Subcutaneous adipose tissue (tissue), 4 donors: ENCODE data around the gene SSH2. TPM values are rescaled to one million over a fixed set of nuclear protein-coding genes. Genes with fewer than 3 reads are reported as not detected.

ENCODE experiments used
- CTCF ChIP-seq: fragments of 450-650 bp; IDR thresholded peaks from one replicate; pipeline ENCODE4 v1.5.1; 2016; ENCODE audit warnings: low read depth, mild to moderate bottlenecking, control low read depth, antibody characterized with exemption, moderate library complexity
- total RNA-seq, 4 donors: library from RNA; depleted of rRNA; stranded (reverse); fragments of >200 nt; gene quantifications; one replicate each; pipeline ENCODE4 v1.1.0, GENCODE V29; 2016

Gene SSH2
- total RNA-seq, 4 donors from 2014 or later: 51.8 to 70.6 (median 61.4) TPM

DNA sequence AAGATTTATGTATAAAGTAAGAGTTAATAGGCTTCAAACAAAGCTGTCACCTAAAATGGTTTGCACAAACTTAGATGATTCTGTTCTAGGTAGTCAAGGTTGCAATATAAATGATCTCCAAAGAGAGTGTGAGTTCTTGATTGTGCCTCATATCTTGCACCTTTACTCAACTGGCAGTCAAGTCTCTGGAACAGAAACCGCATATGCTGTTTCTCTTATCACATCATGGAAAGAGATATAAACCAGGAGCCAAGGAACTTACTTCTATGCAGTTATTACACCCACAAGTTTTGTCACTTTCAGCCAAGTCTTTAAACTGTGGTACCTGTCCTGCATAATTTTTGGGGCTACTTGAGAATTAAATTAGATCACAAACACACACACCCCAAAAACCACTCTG, 5.2 kb downstream of the SSH2 start:
- no peak for TF ChIP-seq CTCF

- TF ChIP-seq CTCF: no peak
Observed at GRCh38 chr17:29918922-29919856, 10.8 kb downstream of the SSH2 start.

DNA sequence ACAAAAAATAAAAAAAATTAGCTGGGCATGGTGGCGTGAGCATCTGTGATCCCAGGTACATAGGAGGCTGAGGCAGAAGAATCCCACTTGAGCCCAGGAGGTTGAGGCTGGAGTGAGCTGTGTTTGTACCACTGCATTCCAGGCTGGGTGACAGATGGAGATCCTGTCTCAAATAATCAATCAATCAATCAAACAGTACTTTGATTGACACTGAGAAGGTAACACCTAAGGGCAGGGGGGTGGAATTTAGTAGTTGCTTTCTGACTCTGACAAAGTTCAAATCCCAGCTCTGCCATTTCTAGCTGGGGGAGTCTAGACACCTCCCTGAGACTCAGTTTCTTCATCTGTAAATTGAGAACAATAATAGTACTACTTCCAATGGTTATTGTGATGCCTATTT, 12.0 kb downstream of the SSH2 start:
- TF ChIP-seq CTCF: no peak

DNA sequence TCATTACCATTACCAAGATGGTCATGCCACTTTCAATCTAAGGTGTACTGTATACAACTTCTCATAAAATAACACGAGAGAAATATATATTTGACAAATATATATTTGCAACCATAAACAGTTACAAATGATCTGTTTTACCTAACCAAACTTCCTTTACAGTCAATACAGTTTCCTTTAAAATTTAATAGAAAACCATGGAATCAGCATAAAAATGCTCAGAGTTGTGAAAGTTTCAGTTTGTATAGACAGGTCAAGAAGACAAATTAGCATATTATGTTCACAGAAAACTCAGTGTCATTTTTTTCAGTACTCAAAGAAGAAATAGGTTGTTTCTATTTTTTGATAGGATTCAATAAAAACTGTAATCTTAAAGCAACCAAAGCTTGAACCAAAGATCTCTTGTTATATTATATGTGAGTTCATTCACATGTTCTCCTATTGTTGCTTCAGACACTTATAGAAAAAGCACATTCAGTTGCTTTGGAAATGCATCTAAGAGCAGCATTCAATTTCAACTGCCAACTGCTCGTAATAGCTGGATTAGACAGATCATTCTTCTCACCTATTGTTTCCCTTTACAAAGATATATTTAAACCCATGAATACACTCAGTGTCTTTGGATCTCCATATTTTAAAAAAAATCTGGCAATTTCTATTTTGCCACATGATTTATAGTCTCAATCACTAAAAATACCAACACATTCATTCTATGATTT, 15.1 kb downstream of the SSH2 start:
- TF ChIP-seq CTCF: no peak

DNA sequence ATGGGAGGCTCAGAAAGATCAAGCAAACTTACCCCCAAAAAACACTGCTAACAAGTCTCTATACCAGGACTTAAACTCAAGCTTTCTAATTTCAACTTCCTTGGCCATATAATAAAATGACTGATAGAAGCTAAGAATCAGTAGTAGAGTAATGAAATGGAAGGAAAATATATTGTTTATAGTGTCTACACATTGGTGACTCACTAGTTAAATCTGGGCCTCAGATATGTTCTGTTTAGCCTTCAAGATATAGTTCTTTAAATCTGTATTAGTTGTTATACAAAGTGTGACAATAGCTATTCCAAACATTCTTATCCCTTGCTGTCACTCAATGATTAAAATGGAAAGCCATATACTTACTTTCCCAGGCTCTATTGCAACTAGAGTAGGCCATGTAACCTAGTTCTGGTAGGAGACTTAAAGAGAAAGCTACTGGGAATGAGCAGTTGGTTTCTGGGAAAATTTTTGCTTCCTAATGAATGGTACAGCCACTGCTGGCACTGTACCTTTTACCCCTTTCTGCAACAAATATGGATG, 18.3 kb downstream of the SSH2 start:
- no peak for TF ChIP-seq CTCF

- TF ChIP-seq CTCF: no peak
Observed at GRCh38 chr17:29909236-29910003, 20.6 kb downstream of the SSH2 start.

GRCh38 chr17:29906969-29907368, 23.1 kb downstream of the SSH2 start:
- TF ChIP-seq CTCF: no peak
